ENCODE data around the gene CAV2. TPM values are rescaled to one million over a fixed set of nuclear protein-coding genes. Genes with fewer than 3 reads are reported as not detected.

The CAV2 gene
- total and polyA plus RNA-seq, 9 of the 15 experiments (the other 6 are each of a cell fraction or from before 2014, with no cell fraction given), result 16.1 to 137 (median 38.3) TPM

DNA sequence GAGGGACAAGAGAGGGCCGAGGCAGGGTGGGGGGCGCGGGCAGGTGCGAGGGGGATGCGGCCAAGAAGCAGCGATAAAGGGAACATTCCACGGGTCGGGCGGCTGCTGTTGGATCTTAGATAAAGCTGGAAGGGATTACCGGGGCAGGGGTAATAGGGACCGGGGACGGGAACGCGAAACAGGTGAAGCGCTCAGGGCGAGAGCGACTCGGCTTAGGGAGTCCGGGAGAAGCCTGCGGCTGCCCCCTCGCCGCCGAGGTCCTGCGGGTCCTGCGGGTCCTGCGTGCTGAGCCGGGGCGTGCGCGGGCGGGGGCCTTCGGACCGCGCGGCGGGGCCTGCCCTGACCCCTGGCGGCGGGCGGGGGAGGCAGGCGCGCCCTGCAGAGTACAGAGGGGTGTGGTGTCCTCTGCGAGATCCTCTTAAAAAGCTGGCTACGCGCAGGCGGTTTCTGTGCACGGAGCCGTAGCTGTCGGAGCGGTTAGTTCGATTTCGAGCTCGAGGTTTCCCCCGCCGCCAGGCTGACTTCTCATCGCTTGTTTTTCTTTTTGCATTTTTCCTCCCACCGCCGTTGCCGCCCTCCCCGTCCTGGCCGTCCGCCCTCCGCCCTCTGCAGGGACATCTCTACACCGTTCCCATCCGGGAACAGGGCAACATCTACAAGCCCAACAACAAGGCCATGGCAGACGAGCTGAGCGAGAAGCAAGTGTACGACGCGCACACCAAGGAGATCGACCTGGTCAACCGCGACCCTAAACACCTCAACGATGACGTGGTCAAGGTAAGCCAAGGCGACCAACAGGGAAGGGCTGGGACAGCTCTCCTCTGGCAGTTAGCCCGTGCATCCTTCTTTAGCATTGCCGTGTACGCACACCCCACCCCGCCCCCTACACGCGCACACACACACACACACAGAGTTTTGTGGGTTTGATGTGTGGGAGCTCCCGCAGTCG lies 26.6 kb downstream of the CAV2 start (continued):
- TF ChIP-seq STAT6 (CRISPR knock-in tag; IDR thresholded peaks at IDR 0.05) (no peak), CC2D1A (IDR thresholded peaks at IDR 0.05) (peak; percentile 61), XRCC5 (IDR thresholded peaks at IDR 0.05; ENCODE audit: low read depth, low read length) (peak; percentile 66; the same call in 1 of the 2 replicates), RBBP5 (IDR thresholded peaks at IDR 0.05; ENCODE audit: borderline replicate concordance, insufficient read depth, low read length, poor library complexity, severe bottlenecking) (peak; percentile 44), CAMTA2 (CRISPR knock-in tag; conservative IDR thresholded peaks at IDR 0.05) (no peak), TEAD4 (IDR thresholded peaks at IDR 0.05; ENCODE audit: low read length) (peak; percentile 38), TEAD4 (CRISPR knock-in tag; IDR thresholded peaks at IDR 0.05; ENCODE audit: borderline replicate concordance) (0 out of 2 replicates have a peak, but pooled peaks have one; percentile 45), RB1 (IDR thresholded peaks at IDR 0.05; ENCODE audit: low read depth) (peak; percentile 98), PHTF2 (CRISPR knock-in tag; IDR thresholded peaks at IDR 0.05) (no peak), IRF9 (tag; IDR thresholded peaks at IDR 0.05) (no peak), THAP12 (CRISPR knock-in tag; IDR thresholded peaks at IDR 0.05) (no peak), HMGN3 (IDR thresholded peaks at IDR 0.05; ENCODE audit: borderline replicate concordance, extremely low read depth, insufficient read length, low read depth, low read length) (peak; percentile 67)
- TF ChIP-seq, protein P1, sequence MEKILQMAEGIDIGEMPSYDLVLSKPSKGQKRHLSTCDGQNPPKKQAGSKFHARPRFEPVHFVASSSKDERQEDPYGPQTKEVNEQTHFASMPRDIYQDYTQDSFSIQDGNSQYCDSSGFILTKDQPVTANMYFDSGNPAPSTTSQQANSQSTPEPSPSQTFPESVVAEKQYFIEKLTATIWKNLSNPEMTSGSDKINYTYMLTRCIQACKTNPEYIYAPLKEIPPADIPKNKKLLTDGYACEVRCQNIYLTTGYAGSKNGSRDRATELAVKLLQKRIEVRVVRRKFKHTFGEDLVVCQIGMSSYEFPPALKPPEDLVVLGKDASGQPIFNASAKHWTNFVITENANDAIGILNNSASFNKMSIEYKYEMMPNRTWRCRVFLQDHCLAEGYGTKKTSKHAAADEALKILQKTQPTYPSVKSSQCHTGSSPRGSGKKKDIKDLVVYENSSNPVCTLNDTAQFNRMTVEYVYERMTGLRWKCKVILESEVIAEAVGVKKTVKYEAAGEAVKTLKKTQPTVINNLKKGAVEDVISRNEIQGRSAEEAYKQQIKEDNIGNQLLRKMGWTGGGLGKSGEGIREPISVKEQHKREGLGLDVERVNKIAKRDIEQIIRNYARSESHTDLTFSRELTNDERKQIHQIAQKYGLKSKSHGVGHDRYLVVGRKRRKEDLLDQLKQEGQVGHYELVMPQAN (IDR thresholded peaks at IDR 0.05; ENCODE audit: borderline replicate concordance), result no peak; the same call in 1 of the 2 replicates
- TF ChIP-seq, protein P2, sequence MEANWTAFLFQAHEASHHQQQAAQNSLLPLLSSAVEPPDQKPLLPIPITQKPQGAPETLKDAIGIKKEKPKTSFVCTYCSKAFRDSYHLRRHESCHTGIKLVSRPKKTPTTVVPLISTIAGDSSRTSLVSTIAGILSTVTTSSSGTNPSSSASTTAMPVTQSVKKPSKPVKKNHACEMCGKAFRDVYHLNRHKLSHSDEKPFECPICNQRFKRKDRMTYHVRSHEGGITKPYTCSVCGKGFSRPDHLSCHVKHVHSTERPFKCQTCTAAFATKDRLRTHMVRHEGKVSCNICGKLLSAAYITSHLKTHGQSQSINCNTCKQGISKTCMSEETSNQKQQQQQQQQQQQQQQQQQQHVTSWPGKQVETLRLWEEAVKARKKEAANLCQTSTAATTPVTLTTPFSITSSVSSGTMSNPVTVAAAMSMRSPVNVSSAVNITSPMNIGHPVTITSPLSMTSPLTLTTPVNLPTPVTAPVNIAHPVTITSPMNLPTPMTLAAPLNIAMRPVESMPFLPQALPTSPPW (CRISPR knock-in tag; IDR thresholded peaks at IDR 0.05), result peak; percentile 85
- TF ChIP-seq, protein P3, sequence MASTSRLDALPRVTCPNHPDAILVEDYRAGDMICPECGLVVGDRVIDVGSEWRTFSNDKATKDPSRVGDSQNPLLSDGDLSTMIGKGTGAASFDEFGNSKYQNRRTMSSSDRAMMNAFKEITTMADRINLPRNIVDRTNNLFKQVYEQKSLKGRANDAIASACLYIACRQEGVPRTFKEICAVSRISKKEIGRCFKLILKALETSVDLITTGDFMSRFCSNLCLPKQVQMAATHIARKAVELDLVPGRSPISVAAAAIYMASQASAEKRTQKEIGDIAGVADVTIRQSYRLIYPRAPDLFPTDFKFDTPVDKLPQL (IDR thresholded peaks at IDR 0.05; ENCODE audit: extremely low read depth, insufficient read length), result no peak

Measured in K562 (cell line).